Measurements from ENCODE around the gene ANO10.
"Not testable (repeated sequence)": the region's sequence is repeated elsewhere in the genome, so short reads cannot be mapped to it uniquely, and the experiment has no call there.

DNA sequence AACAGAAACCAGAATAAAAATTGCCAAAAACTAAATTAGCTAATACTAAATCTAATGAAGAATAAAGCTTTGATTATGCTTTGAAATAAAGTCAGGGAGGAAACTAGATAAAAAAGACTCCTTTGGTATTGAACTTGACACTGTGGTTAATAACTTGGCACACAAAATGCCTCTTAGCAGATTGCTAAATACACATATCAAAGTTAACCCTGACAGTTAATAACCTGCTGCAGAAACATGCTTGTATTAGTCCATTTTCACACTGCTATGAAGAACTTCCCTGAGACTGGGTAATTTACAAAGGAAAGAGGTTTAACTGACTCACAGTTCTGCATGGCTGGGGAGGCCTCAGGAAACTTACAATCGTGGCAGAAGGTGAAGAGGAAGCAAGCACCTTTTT, 164.8 kb downstream of the ANO10 start:
- not testable (repeated sequence) for TF ChIP-seq POLR2A, CTCF (IDR thresholded peaks at IDR 0.05)
